GM10266 (cell line): ENCODE results near the gene PROSER3.

Experiments used
- DNase-seq: peaks from one replicate; pipeline ENCODE4 v3.0.0; 2012; ENCODE audit errors: extremely low spot score
- TF ChIP-seq, protein P1 (sequence below): IDR thresholded peaks from 2 replicates; pipeline ENCODE4 v1.5.1; 2012; ENCODE audit warnings: mild to moderate bottlenecking, low read depth; ENCODE audit not compliant: control insufficient read depth, insufficient read depth; ENCODE audit errors: missing control alignments

Gene PROSER3

DNA sequence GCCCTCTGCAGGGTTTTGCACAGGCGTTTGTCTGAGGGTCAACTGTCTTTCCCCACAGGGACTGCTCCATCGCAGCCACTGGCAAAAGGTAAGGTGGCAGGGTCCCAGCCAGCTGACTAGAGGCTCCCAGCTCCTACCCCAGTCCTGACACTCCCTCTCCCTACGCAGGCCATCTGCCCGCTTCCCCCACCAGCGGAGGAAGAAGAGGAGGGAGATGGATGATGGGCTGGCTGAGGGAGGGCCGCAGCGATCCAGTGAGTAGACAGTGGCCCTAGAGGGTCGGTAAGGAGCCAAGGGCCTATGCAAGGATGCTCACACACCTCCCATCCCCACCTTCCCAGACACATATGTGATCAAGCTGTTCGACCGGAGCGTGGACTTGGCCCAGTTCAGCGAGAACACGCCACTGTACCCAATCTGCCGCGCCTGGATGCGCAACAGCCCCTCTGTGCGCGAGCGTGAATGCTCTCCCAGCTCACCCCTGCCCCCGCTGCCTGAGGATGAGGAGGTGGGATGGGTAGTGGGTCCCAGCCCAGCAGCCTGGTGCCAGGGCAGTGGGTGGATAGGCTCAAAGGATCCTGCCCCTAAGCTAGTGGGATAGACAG is 5.1 kb upstream of the PROSER3 start:
- TF ChIP-seq, protein P1, sequence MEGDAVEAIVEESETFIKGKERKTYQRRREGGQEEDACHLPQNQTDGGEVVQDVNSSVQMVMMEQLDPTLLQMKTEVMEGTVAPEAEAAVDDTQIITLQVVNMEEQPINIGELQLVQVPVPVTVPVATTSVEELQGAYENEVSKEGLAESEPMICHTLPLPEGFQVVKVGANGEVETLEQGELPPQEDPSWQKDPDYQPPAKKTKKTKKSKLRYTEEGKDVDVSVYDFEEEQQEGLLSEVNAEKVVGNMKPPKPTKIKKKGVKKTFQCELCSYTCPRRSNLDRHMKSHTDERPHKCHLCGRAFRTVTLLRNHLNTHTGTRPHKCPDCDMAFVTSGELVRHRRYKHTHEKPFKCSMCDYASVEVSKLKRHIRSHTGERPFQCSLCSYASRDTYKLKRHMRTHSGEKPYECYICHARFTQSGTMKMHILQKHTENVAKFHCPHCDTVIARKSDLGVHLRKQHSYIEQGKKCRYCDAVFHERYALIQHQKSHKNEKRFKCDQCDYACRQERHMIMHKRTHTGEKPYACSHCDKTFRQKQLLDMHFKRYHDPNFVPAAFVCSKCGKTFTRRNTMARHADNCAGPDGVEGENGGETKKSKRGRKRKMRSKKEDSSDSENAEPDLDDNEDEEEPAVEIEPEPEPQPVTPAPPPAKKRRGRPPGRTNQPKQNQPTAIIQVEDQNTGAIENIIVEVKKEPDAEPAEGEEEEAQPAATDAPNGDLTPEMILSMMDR, result no peak
- DNase-seq, result no peak

DNA sequence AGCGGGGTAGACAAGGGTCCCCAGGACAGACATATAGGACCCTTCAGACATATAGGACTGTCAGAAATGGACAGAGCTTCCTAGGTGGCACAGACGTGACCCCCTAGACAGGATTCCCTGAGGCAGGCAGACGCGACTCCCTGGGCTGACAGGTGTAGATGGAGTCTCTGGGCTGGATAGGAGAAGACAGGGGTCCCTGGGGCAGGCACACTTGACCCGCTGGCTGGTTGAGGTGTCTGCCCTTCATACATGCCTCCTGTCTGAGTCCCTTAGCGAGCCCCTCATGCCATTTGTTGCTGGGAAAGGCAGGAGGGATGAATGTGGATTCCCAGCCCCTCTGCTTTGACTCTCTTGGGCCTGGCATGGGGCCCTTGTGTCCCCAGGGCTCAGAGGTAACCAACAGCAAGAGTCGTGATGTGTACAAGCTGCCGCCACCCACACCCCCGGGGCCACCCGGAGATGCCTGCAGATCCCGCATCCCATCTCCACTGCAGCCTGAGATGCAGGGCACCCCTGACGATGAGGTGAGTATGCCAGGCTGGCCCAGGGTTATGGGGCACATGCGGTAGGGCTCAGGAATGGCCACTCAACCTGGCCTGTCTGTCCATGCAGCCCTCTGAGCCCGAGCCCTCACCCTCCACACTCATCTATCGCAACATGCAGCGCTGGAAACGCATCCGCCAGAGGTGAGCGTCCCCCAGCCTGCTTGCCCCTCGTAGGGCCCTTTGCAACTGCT is 4.2 kb upstream of the PROSER3 start:
- no peak for DNase-seq
- TF ChIP-seq, protein P1, result no peak

DNA sequence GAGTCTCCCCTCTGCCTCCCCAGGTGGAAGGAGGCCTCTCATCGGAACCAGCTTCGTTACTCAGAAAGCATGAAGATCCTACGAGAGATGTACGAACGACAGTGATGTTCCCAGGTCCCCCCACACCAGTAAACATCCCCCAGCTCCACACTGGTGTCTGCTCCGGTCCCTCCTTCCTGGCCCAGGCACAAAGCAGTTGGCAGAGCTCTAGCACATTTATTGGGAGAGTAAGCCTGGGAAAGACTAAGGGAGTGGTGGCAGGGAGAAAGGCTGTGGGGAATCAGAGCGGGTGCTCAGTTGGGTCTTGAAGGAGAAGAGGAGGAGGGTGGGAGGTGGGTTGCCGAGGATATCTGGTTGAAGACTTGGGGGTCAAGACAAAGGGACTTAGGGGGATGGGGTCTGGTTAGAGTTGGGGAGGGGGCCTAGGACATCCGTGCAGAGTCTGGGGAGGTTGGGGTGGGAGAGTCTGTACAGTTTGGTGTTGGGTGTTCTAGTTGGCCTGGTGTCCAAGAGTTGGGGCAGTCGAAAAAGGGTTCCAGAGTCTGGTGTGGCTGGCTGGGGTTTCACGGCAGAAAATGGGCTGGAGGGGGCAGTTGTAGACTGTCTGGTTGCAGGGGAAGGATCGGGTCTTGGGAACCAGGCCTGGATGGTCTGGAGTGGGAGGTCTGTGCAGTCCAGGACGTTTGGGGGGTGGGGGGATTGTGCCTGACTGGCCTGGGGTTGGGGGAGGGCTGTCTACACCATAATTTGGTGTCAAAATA is 3.4 kb upstream of the PROSER3 start:
- DNase-seq, result no peak
- TF ChIP-seq, protein P1, result no peak

DNA sequence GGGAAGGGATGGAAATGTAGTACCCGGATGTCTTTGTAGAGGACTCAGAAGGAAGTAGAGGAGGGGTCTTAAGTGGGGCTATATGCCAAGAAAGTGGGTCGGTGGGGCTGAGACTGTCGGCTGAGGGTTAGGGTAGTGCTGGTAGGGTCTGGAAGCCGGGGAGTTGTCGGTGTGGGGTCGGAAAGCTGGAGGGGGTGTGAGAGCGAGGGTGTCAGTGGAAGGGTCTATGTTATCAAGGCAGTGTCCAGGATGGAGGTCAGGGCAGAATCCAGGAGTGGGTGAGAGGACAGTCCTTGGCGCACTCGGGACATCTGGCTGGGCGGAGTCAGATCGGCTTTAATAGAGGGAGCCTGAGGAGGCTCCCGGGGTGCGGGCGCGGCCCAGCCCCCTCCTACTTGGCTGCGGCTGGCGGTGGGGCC is 2.8 kb upstream of the PROSER3 start:
- no peak for DNase-seq
- TF ChIP-seq, protein P1, result no peak

DNA sequence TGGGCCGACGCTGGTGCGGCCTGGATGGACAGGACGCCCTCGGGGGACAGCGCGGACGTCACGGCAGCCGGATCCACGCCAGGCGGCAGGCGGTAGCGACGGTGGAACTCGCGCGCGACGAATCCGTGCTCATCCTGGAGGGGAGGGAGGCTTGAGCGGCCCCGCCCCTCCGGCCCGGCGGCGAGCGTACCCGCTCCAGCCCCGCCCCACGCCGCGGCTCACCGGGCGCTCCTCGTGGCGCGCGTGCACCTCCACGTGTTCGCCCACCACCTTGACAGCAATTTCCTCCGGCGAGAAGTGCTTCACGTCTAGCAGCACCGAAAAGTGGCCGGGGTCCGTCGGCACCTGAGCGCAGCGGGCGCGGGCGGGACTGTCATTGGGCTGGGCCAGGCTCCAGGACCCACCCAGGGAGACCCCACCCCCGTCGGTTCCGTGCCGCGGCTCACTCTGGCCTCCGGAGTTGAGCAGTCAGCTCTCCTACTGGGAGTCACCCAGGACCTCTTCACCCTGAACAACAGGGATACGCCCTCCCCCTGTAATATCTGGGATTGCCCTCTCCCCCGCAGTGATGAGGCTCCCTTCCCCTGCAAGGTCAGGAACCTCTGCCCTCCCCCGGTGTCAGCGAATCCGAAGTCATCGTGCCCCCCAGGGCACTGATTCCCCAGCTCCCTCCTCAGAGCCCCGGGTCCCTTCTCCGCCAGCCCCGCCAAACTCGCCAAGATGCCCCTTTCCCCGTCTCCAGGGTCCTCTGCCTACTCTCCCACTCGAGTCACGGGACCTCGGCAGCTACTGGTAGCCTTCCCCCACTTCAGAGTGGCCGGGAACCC is 2.2 kb upstream of the PROSER3 start:
- TF ChIP-seq, protein P1, result no peak
- peak; percentile 24 for DNase-seq

DNA sequence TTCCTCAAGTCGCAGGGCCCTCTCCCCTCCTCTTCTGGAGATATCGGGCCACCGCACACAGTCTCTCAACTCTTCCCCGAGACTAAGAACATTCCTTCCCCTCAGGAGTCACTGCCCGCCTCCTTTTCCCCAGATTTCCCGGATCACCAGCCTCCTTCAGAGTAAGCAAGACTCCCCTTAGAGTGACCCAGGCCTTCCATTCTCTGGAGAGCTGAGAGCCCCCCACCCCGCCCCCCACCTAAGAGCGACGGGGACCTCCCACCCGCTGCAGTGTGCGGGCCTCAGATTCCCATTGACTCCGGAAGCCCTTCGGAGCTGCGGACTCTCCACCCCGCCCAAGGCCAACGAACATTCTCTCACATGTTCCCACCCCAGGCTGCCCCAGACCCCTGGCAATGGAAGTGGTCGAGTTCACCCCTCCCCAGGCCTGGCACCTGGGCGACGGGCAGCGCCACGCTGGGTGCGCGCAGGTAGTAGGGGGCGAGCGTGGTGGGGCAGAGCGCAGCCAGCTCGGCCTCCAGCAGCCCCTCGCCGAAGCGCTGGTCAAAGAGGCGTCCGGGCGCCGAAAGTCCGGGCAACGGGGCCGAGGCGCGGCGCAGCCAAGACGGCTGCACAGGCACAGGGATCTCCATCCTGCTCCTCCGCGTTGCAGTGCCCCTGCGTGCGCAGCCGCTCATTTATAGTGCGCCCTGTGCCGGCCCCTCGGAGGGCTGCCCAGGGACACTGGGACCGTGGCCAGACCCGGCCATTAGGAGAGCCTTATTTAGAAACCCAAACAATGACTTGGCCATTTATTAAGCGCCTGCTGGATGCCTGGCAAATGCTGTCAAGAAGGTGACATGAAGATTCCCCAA is 1.4 kb upstream of the PROSER3 start, which contains the start of gene HSPB6:
Gene HSPB6, minus strand, starts transcription at position 653 of the 854 bp plus-strand sequence. Its CDS starts 21 bp downstream, at position 632.
- no peak for DNase-seq
- TF ChIP-seq, protein P1, result no peak
